Skeletal muscle satellite cell (primary cell): ENCODE results near the gene NEK9.
A peak's percentile ranks its signal among the peaks of the same experiment; 100 is the strongest.
"Not testable (repeated sequence)": the region's sequence is repeated elsewhere in the genome, so short reads cannot be mapped to it uniquely, and the experiment has no call there.

Experiments used
- H3K27me3 ChIP-seq: 2 replicates; pipeline ENCODE4 v1.7.0; 2013; ENCODE audit warnings: low read length; ENCODE audit not compliant: control insufficient read depth, insufficient read depth
- H3K36me3 ChIP-seq: 2 replicates; pipeline ENCODE4 v1.7.0; 2013; ENCODE audit warnings: mild to moderate bottlenecking, control low read depth, low read length; ENCODE audit not compliant: insufficient read depth
- H3K4me1 ChIP-seq: 2 replicates; pipeline ENCODE4 v1.7.0; 2013; ENCODE audit warnings: low read length; ENCODE audit not compliant: control insufficient read depth, insufficient read depth
- H3K4me2 ChIP-seq: 2 replicates; pipeline ENCODE4 v1.7.0; 2013; ENCODE audit warnings: mild to moderate bottlenecking, low read length
- H3K4me3 ChIP-seq: 2 replicates; pipeline ENCODE4 v1.7.0; 2013; ENCODE audit warnings: low read length
- H3K9ac ChIP-seq: 2 replicates; pipeline ENCODE4 v1.7.0; 2013; ENCODE audit warnings: mild to moderate bottlenecking, low read depth, low read length, moderate library complexity
- H3K9me3 ChIP-seq: replicated peaks from 2 replicates; pipeline ENCODE4 v1.7.0; 2013; ENCODE audit warnings: mild to moderate bottlenecking, control low read depth, low read length

The NEK9 gene

GRCh38 chr14:75083271-75083670 is 43.6 kb downstream of the NEK9 start:
- H3K9ac ChIP-seq = no peak overlapping the region
- peaks cover 58% of the 10 kb centered on the region for H3K36me3 ChIP-seq
- no peak overlapping the region for H3K4me2 ChIP-seq
- H3K27me3 ChIP-seq = no peaks in the 10 kb centered on the region
- no peaks in the 10 kb centered on the region for H3K9me3 ChIP-seq
- no peaks in the 10 kb centered on the region for H3K4me1 ChIP-seq
- H3K4me3 ChIP-seq = no peak overlapping the region

GRCh38 chr14:75081660-75082229 is 45.1 kb downstream of the NEK9 start:
- Histone ChIP-seq H3K4me1 (no peaks in the 10 kb centered on the region), H3K4me3 (no peak overlapping the region), H3K27me3 (no peaks in the 10 kb centered on the region), H3K9ac (no peak overlapping the region), H3K4me2 (no peak overlapping the region), H3K36me3 (peaks cover 43% of the 10 kb centered on the region), H3K9me3 (no peaks in the 10 kb centered on the region)

GRCh38 chr14:75079521-75079920 is 47.3 kb downstream of the NEK9 start:
- H3K9ac ChIP-seq = no peak overlapping the region
- H3K27me3 ChIP-seq = no peaks in the 10 kb centered on the region
- no peaks in the 10 kb centered on the region for H3K4me1 ChIP-seq
- H3K9me3 ChIP-seq = no peaks in the 10 kb centered on the region
- H3K36me3 ChIP-seq = peaks cover 24% of the 10 kb centered on the region
- no peak overlapping the region for H3K4me2 ChIP-seq
- H3K4me3 ChIP-seq = no peak overlapping the region

GRCh38 chr14:75077794-75078193 is 49.1 kb downstream of the NEK9 start:
- H3K4me1 ChIP-seq = no peaks in the 10 kb centered on the region
- H3K4me3 ChIP-seq = no peak overlapping the region
- no peak overlapping the region for H3K4me2 ChIP-seq
- H3K9me3 ChIP-seq = no peaks in the 10 kb centered on the region
- peaks cover 7% of the 10 kb centered on the region for H3K36me3 ChIP-seq
- no peaks in the 10 kb centered on the region for H3K27me3 ChIP-seq
- H3K9ac ChIP-seq = no peak overlapping the region

GRCh38 chr14:75070383-75070782 is 56.5 kb downstream of the NEK9 start:
- no peak overlapping the region for H3K9ac ChIP-seq
- H3K27me3 ChIP-seq = no peaks in the 10 kb centered on the region
- H3K36me3 ChIP-seq = no peaks in the 10 kb centered on the region
- peak overlapping the region; percentile 87 for H3K4me2 ChIP-seq
- H3K4me1 ChIP-seq = peaks cover 20% of the 10 kb centered on the region
- no peaks in the 10 kb centered on the region for H3K9me3 ChIP-seq
- no peak overlapping the region for H3K4me3 ChIP-seq

- Histone ChIP-seq H3K27me3 (no peaks in the 10 kb centered on the region), H3K4me3 (peak overlapping the region; percentile 67), H3K4me2 (peak overlapping the region; percentile 87), H3K9me3 (no peaks in the 10 kb centered on the region), H3K4me1 (peaks cover 20% of the 10 kb centered on the region), H3K9ac (peak overlapping the region; percentile 73), H3K36me3 (no peaks in the 10 kb centered on the region)
Observed at GRCh38 chr14:75069811-75070145, 57.1 kb downstream of the NEK9 start.

- H3K4me3 ChIP-seq = peak within 1 kb of the TSS; percentile 67
- H3K27me3 ChIP-seq = no peaks in the 10 kb centered on the region
- peaks cover 20% of the 10 kb centered on the region for H3K4me1 ChIP-seq
- peak within 1 kb of the TSS; percentile 73 for H3K9ac ChIP-seq
- H3K9me3 ChIP-seq = no peaks in the 10 kb centered on the region
- H3K4me2 ChIP-seq = peak within 1 kb of the TSS; percentile 87
- H3K36me3 ChIP-seq = no peaks in the 10 kb centered on the region
Observed at GRCh38 chr14:75069121-75069810, 57.6 kb downstream of the NEK9 start, which contains the start of gene ZC2HC1C. ZC2HC1C (plus strand) TSS chr14:75069641; CDS start chr14:75070574, 933 bp downstream.

GRCh38 chr14:75068294-75069120 is 58.3 kb downstream of the NEK9 start:
- Histone ChIP-seq H3K4me1 (peaks cover 20% of the 10 kb centered on the region), H3K36me3 (no peaks in the 10 kb centered on the region), H3K9me3 (no peaks in the 10 kb centered on the region), H3K4me2 (peak overlapping the region; percentile 87), H3K9ac (peak overlapping the region; percentile 73), H3K4me3 (peak overlapping the region; percentile 67), H3K27me3 (no peaks in the 10 kb centered on the region)

GRCh38 chr14:75067765-75068164 is 59.1 kb downstream of the NEK9 start:
- not testable (repeated sequence) for H3K9ac ChIP-seq, H3K27me3 ChIP-seq, H3K36me3 ChIP-seq, H3K9me3 ChIP-seq
- Histone ChIP-seq H3K4me3 (peak overlapping the region; percentile 67), H3K4me1 (peaks cover 20% of the 10 kb centered on the region), H3K4me2 (peak overlapping the region; percentile 87)

- Histone ChIP-seq H3K36me3 (no peaks in the 10 kb centered on the region), H3K9ac (no peak overlapping the region), H3K4me1 (peaks cover 20% of the 10 kb centered on the region), H3K27me3 (no peaks in the 10 kb centered on the region), H3K4me3 (no peak overlapping the region), H3K4me2 (no peak overlapping the region), H3K9me3 (no peaks in the 10 kb centered on the region)
Observed at GRCh38 chr14:75067212-75067611, 59.6 kb downstream of the NEK9 start.

GRCh38 chr14:75066691-75067090 is 60.2 kb downstream of the NEK9 start:
- Histone ChIP-seq H3K36me3 (no peaks in the 10 kb centered on the region), H3K9me3 (no peaks in the 10 kb centered on the region), H3K9ac (no peak overlapping the region), H3K4me2 (no peak overlapping the region), H3K4me3 (no peak overlapping the region), H3K27me3 (no peaks in the 10 kb centered on the region), H3K4me1 (peaks cover 20% of the 10 kb centered on the region)
